IMR-90 (cell line): ENCODE results near the gene NARF. TPM values are rescaled to one million over a fixed set of nuclear protein-coding genes. Genes with fewer than 3 reads are reported as not detected.

ENCODE experiments used
- ATAC-seq: fragments of 200-7000 bp; cut with Tn5 transposase; 2 replicates; pipeline ENCODE4 v1.9.1; 2020; ENCODE audit warnings: low read depth, mild to moderate bottlenecking, moderate library complexity
- BruUV-seq: library from RNA; stranded (reverse); fragments of 400-500 nt; replicated peaks from 2 replicates; lab custom pipeline; 2021; lab: Mats Ljungman, UMichigan
- CTCF ChIA-PET: fragments of 300-600 bp; formaldehyde crosslinking; extraction: SDS; loops from one replicate; lab custom pipeline; 2021; ENCODE audit warnings: antibody characterized with exemption; lab: Yijun Ruan, JAX
- POLR2A ChIA-PET: fragments of 300-600 bp; sonication (Branson Sonifier 250); formaldehyde crosslinking; loops from one replicate; lab custom pipeline; 2022; ENCODE audit warnings: antibody characterized with exemption; ENCODE audit not compliant: unreplicated experiment; lab: Charles Lee
- DNase-seq: peaks from one replicate; pipeline ENCODE4 v3.0.0; 2013
- H2AFZ ChIP-seq: replicated peaks from 2 replicates; pipeline ENCODE3; 2013; ENCODE audit warnings: low read length, mild to moderate bottlenecking; ENCODE audit not compliant: poor library complexity
- H2AK5ac ChIP-seq: 2 replicates; pipeline ENCODE4 v1.6.1; 2013; ENCODE audit warnings: low read depth, low read length, inconsistent platforms
- H2AK9ac ChIP-seq: replicated peaks from 2 replicates; pipeline ENCODE3; 2013; ENCODE audit warnings: mild to moderate bottlenecking, low read depth, low read length, moderate library complexity; ENCODE audit not compliant: poor library complexity
- H2BK120ac ChIP-seq: 2 replicates; pipeline ENCODE4 v1.6.1; 2013; ENCODE audit warnings: low read depth, low read length, inconsistent platforms
- H2BK15ac ChIP-seq: 3 replicates; pipeline ENCODE4 v1.6.1; 2013; ENCODE audit warnings: low read depth, low read length, inconsistent platforms
- H2BK20ac ChIP-seq: 2 replicates; pipeline ENCODE4 v1.6.1; 2013; ENCODE audit warnings: low read depth, mild to moderate bottlenecking, inconsistent platforms, low read length, moderate library complexity
- H2BK5ac ChIP-seq: 2 replicates; pipeline ENCODE4 v1.6.1; 2013; ENCODE audit warnings: mild to moderate bottlenecking, low read depth, low read length, inconsistent platforms; ENCODE audit not compliant: poor library complexity, severe bottlenecking
- H3K14ac ChIP-seq: replicated peaks from 2 replicates; pipeline ENCODE4 v1.6.1; 2013; ENCODE audit warnings: low read depth, low read length, inconsistent platforms
- H3K18ac ChIP-seq: 2 replicates; pipeline ENCODE4 v1.6.1; 2013; ENCODE audit warnings: low read depth, low read length, control low read depth
- H3K23ac ChIP-seq: 2 replicates; pipeline ENCODE4 v1.6.1; 2013; ENCODE audit warnings: low read depth, low read length, inconsistent platforms
- H3K27ac ChIP-seq: 2 replicates; pipeline ENCODE4 v1.5.1; 2013; ENCODE audit warnings: mild to moderate bottlenecking, control low read depth, low read length; ENCODE audit not compliant: insufficient read depth
- H3K27me3 ChIP-seq: 2 replicates; pipeline ENCODE4 v1.6.1; 2013; ENCODE audit warnings: low read length; ENCODE audit not compliant: control insufficient read depth, insufficient read depth
- H3K36me3 ChIP-seq: 2 replicates; pipeline ENCODE4 v1.6.1; 2013; ENCODE audit warnings: low read length, mixed read lengths; ENCODE audit not compliant: control insufficient read depth, insufficient read depth
- H3K4ac ChIP-seq: 2 replicates; pipeline ENCODE4 v1.6.1; 2013; ENCODE audit warnings: low read depth, low read length, inconsistent platforms
- H3K4me1 ChIP-seq: 2 replicates; pipeline ENCODE4 v1.6.1; 2013; ENCODE audit warnings: low read length, mixed read lengths; ENCODE audit not compliant: control insufficient read depth, insufficient read depth
- H3K4me2 ChIP-seq: 2 replicates; pipeline ENCODE4 v1.6.1; 2013; ENCODE audit warnings: low read depth, mild to moderate bottlenecking, control low read depth, low read length, moderate library complexity
- H3K4me3 ChIP-seq: 2 replicates; pipeline ENCODE4 v1.5.1; 2013; ENCODE audit warnings: low read depth, mild to moderate bottlenecking, control low read depth, low read length, moderate library complexity; ENCODE audit not compliant: insufficient read depth
- H3K56ac ChIP-seq: 2 replicates; pipeline ENCODE4 v1.6.1; 2013; ENCODE audit warnings: low read length, inconsistent platforms; ENCODE audit not compliant: insufficient read depth; ENCODE audit errors: extremely low read depth
- H3K79me1 ChIP-seq, 2 experiments: 2 replicates each; pipeline ENCODE4 v1.6.1; 2013; ENCODE audit warnings: low read length in 2 of 2, inconsistent platforms in 1 of 2, low read depth in 1 of 2
- H3K9ac ChIP-seq: 2 replicates; pipeline ENCODE4 v1.6.1; 2013; ENCODE audit warnings: low read depth, low read length, control low read depth
- H3K9me1 ChIP-seq: 2 replicates; pipeline ENCODE4 v1.6.1; 2013; ENCODE audit warnings: low read length, inconsistent platforms; ENCODE audit not compliant: insufficient read depth
- H3K9me3 ChIP-seq: 2 replicates; pipeline ENCODE4 v1.6.1; 2013; ENCODE audit warnings: low read length; ENCODE audit not compliant: control insufficient read depth, insufficient read depth
- H4K20me1 ChIP-seq: 2 replicates; pipeline ENCODE4 v1.6.1; 2013; ENCODE audit warnings: low read length, inconsistent platforms; ENCODE audit not compliant: insufficient read depth
- H4K5ac ChIP-seq: 2 replicates; pipeline ENCODE4 v1.6.1; 2013; ENCODE audit warnings: mild to moderate bottlenecking, low read depth, low read length, control low read depth
- H4K8ac ChIP-seq, 2 experiments: 2 replicates each; pipeline ENCODE4 v1.6.1; 2013; ENCODE audit warnings: low read depth in 2 of 2, low read length in 2 of 2, control low read depth in 1 of 2, inconsistent platforms in 1 of 2
- H4K91ac ChIP-seq: 2 replicates; pipeline ENCODE4 v1.6.1; 2013; ENCODE audit warnings: low read depth, low read length, inconsistent platforms; ENCODE audit not compliant: insufficient read depth
- MAFK ChIP-seq: IDR thresholded peaks from 2 replicates; pipeline ENCODE4 v1.6.1; 2012; ENCODE audit warnings: low read depth, low read length, improper control_type of control experiment
- MAZ ChIP-seq: IDR thresholded peaks from 2 replicates; pipeline ENCODE4 v1.6.1; 2012; ENCODE audit warnings: low read depth, mild to moderate bottlenecking, low read length, improper control_type of control experiment, moderate library complexity, borderline replicate concordance
- RAD21 ChIP-seq: IDR thresholded peaks from 2 replicates; pipeline ENCODE4 v1.6.1; 2012; ENCODE audit warnings: low read length, improper control_type of control experiment
- WGBS, 2 experiments: methylation state at CpG; one replicate each; pipeline versions ENCODE4 v1.1.5 to v1.1.7; 2013; ENCODE audit warnings: missing lambda C conversion rate in 2 of 2; ENCODE audit not compliant: insufficient read length in 1 of 2; ENCODE audit errors: extremely low coverage in 2 of 2; 5-methylcytosine and 5-hydroxymethylcytosine counted together
- dilution Hi-C: fragments of 300-500 bp; cut with HindIII; formaldehyde crosslinking; loops from one replicate; pipeline ENCODE4 v1.14.3; 2018; ENCODE audit warnings: low sequenced_read_pairs; ENCODE audit not compliant: unreplicated experiment
- in situ Hi-C: fragments of 300-500 bp; cut with MboI; formaldehyde crosslinking; loops from 3 replicates; pipeline ENCODE4 v1.14.3; 2019; ENCODE audit warnings: low sequenced_read_pairs, inconsistent platforms, mixed read lengths
- intact Hi-C: fragments of 100-400 bp; cut with micrococcal nuclease; formaldehyde crosslinking; loops from 2 replicates; pipeline ENCODE4 v1.10.0; 2022
- polyA plus RNA-seq, 3 experiments: library from polyadenylated mRNA; depleted of rRNA; stranded (reverse); fragments of >200 nt; gene quantifications; 2 replicates each; pipeline ENCODE4 v1.2.3, GENCODE V29; 2012; ENCODE audit warnings: low replicate concordance in 1 of 3
- total RNA-seq: library from RNA; depleted of rRNA; stranded (reverse); fragments of >200 nt; gene quantifications from 2 replicates; pipeline ENCODE4 v1.2.3, GENCODE V29; 2012

Gene NARF
- total and polyA plus RNA-seq, 2 of the 4 experiments (the other 2 are of a cell fraction): 83.7 to 94.8 TPM

DNA sequence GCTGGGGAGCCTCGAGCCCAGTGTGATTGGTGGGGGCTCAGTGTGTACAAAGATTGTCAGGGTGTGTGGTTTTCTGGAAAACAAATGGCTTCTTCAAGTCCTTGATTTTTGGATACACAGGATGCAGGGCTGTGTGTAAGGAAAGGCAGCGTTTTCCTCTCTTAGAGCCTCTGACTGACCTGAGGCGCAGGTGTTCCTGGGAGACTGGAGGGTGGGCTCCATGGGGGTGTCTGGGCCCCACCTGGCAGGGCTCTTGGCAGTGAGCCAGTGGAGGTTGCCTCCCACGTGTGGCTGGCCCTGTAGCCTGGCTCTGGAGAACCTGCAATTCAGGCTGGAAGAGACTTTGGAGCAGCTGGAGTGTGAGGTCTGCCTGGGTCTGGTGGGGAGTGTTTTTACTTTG is 66.0 kb downstream of the NARF start:
- no peak overlapping the region for H3K9ac ChIP-seq
- no peak overlapping the region for H2BK5ac ChIP-seq
- H3K9me1 ChIP-seq: peaks cover 17% of the 10 kb centered on the region
- CTCF ChIA-PET: no interaction called here
- 0 out of 2 replicates have a peak overlapping the region, but pooled peaks have one; percentile 12 for H3K23ac ChIP-seq
- H4K8ac ChIP-seq: no peak overlapping the region
- 48% methylated on average over 2 of the region's 4 CpGs; no CpG with 5 or more reads in 1 of the 2 experiments for WGBS, 2 experiments
- H4K5ac ChIP-seq: no peak overlapping the region
- no peak overlapping the region for H3K4ac ChIP-seq
- H2AFZ ChIP-seq: no peak overlapping the region
- H3K79me1 ChIP-seq: peaks cover 0 to 74% of the 10 kb centered on the region in 2 experiments; a peak in 2 of 4 replicates
- H3K14ac ChIP-seq: no peak overlapping the region
- no TSS peak for BruUV-seq
- H3K18ac ChIP-seq: no peak overlapping the region
- H3K9me3 ChIP-seq: no peaks in the 10 kb centered on the region
- H2AK9ac ChIP-seq: peak overlapping the region; percentile 31
- no peak overlapping the region for H3K4me2 ChIP-seq
- no peak overlapping the region for H3K27ac ChIP-seq
- H2BK20ac ChIP-seq: no peak overlapping the region
- peaks cover 7% of the 10 kb centered on the region; the same call in 1 of the 2 replicates for H3K4me1 ChIP-seq
- peaks cover 92% of the 10 kb centered on the region for H4K20me1 ChIP-seq
- no peak overlapping the region for H4K91ac ChIP-seq
- no peak for TF ChIP-seq RAD21
- no peak for TF ChIP-seq MAFK
- no peak for TF ChIP-seq MAZ
- intact Hi-C loops: no loop called here
- H3K4me3 ChIP-seq: no peak overlapping the region
- H3K36me3 ChIP-seq: peaks cover 1% of the 10 kb centered on the region; the same call in 1 of the 2 replicates
- H2AK5ac ChIP-seq: no peak overlapping the region
- H2BK120ac ChIP-seq: no peak overlapping the region
- no peak overlapping the region for H2BK15ac ChIP-seq
- H3K56ac ChIP-seq: no peak overlapping the region
- no peaks in the 10 kb centered on the region for H3K27me3 ChIP-seq
- DNase-seq: no peak
- dilution Hi-C loops: no loop called here
- in situ Hi-C loops: no loop called here
- no peak for ATAC-seq
- POLR2A ChIA-PET: no interaction called here
